HS-27A (cell line): Measurements from ENCODE around the gene CD46.

Experiments used
- DNase-seq: peaks from one replicate; pipeline ENCODE4 v3.0.0-alpha.2; 2012; ENCODE audit warnings: low read depth, missing footprints

Gene CD46

DNA sequence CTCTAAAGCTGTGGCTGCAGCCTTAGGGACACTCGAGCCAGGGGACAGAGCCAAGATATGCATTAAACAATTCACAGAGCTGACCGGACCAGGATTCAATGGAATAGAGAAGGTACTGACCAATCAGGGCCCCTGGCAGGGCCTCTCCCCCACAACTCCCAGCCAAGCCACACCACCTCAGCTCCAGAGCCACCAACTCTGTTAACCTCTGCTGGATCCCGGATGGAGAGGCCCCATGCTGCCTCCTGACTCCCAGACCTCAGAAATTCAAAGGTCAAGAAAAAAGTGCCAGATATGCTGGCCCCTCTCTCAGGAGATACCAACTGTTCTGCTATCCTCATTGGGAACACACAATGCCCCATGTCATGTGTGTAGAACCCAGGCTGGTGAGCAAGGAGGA lies 62.1 kb downstream of the CD46 start:
- no peak for DNase-seq

DNA sequence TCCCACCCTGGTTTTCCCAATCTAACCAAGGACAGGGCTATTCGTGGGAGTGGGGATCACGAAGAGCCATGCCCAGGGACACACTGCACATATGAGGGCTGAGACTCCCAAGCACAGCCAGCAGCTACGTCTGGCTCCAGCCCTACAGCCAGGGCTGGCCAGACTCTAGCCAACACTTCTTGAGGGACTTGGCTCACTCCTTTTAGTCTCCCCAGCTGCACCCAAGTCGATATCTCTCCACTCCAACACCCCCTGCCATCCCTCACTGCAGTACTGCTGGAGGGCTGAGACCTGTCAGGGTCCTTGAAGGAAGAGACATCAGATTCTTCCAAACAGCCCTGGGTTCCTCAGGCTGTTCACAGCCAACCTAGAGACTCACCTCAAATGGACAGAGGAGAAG lies 62.6 kb downstream of the CD46 start:
- DNase-seq: no peak

DNA sequence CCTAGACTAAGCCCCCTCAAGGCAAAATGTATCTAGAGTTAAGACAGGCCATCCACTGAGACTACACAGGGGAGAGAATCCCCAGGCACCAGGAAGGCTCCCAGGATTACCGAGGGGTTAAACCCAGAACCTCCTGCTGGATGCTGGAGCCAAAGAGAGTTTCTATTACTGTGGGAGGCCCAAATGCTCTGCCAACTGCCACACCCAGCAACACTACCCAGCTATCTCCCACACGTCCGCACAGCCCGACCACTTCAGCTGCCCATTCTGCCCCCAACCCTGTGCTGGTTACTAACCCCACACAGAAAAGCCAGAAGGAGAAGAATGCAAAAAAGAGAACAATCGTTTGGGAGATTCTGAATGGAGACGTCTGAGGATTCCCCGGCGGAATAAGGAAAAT lies 63.6 kb downstream of the CD46 start:
- no peak for DNase-seq

GRCh38 chr1:207815913-207816291 lies 64.0 kb downstream of the CD46 start:
- DNase-seq: no peak

GRCh38 chr1:207817166-207817565 lies 65.3 kb downstream of the CD46 start:
- DNase-seq: no peak

- no peak for DNase-seq
Observed at GRCh38 chr1:207817778-207818751, 66.2 kb downstream of the CD46 start.

DNA sequence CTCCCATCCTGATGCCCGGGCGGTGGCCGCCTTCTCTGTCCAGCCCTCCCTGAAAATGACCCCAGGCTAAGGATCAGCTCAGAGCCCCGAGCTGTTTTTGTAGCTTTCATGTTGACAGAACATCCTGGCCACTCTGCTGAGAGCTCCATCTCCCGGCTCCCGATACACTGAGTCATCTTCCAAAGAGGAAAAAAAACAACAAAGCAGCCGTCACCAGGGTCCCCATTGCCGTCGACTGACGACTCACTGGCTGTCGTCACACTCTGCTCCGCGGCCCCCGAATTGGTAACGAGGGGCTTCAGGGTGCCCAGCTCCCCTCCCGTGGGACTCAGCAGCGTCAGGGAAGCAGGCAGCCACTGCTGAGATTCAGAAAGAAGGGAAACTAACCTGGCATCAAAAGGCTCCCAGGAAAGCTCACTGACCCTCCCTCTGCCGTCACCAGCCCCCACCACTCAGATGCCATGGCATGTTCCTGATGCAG lies 67.2 kb downstream of the CD46 start:
- DNase-seq: no peak

- no peak for DNase-seq
Observed at GRCh38 chr1:207820568-207821463, 69.0 kb downstream of the CD46 start.

- DNase-seq: no peak
Observed at GRCh38 chr1:207821464-207822045, 69.7 kb downstream of the CD46 start.

GRCh38 chr1:207822124-207822601 lies 70.3 kb downstream of the CD46 start:
- no peak for DNase-seq

GRCh38 chr1:207822602-207823451 lies 71.0 kb downstream of the CD46 start:
- no peak for DNase-seq

DNA sequence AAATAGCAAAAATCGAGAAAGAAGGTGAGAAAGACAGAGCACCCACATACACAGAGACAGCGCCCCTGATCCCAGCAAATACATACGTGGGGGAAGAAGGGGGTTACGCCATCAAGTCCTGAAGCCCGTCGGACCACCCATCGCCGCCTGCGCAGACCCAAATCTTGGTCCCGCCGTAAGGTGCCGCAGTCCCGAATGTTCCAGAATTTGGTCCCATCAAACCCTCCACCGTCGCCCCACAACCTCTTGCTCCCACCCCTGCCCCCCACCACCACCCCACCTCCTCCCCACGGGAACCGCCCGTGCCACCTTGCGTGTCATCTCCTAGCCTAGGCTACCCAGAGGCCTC lies 71.7 kb downstream of the CD46 start:
- no peak for DNase-seq

GRCh38 chr1:207823880-207824566 lies 72.2 kb downstream of the CD46 start:
- no peak for DNase-seq

DNA sequence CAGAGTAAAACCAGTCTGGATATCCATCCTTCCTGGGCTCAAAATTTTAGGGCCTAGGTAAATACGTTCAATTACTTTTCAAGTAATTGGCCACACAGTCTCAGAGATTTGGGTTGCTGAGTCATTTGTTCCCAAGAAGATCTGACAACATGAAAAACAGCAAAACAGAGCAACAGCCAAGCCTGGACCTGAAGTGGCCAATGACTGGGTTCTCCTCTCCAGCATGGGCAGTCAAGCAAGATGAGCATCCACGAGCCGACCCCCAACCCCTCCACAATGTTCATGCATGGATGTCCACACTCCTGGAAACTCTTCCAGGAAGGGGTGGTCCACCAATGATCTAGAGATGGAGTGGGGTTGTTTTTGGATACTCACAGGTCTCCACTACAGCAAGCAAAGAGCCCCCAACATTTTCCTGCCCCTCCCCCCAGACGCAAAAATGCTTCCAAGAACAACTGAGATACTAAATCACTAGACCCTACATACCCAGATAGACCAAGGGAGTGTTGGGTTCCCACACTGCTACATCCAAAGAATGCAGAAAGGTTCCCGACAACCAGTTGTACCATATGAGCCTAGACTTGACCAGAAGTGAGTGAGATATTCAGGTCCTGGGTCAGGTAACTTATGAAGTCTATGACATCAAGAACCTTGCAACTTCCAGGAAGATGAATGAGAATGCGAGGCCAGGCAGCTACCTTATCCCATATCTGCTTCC lies 73.0 kb downstream of the CD46 start:
- DNase-seq: no peak

DNA sequence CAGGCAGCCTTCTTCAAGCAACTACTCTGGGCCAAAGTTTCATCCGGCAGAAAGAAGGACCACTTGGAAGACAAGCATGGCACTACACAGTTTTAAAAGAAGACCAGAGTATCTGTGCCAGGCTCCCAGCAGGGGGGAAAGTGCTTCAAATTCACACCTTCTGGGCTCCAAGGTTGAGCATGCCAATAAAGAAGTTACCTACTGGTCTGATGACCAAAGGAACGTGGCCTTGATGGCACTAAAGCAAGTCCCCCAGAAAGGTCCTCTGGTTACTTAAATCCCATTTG lies 73.5 kb downstream of the CD46 start:
- no peak for DNase-seq

DNA sequence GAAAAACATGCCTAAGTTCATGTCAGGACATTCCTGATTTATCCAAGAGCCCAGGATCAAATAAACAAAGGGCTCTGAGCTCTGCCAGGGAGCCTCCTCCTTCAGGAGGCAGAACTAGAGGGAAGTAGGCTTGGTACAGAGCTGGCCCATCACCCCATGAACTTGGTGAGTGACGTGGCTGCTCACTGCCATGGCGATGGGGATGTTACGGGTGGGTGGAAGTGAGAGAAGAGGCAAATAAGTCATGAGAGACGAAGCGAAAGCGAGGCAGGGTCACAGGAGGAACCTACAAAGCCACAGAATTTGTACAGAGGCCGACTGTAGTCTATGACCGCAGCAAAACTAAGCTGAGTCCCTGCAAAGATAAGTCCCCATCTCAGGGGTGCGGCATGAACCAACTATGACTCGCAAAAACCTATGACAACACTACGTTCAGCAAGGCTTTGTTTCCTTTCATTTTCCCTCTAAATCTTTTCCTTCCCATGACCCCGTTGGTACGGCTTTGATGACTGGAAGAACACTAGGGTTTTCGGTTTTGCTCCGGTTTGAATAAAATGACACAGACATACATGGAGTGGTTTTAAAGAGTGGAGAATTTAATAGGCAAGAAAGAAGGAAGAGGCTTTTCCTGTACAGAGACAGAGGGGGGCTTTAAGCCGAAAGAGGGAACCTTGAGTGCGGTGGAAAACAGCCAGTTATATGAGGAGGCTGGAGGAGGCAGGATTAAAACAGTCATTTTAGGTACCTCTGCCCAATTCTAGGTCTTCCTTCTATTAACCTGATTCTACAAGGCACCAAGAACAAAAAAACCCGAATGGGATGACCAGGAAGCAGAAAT lies 74.1 kb downstream of the CD46 start:
- no peak for DNase-seq

GRCh38 chr1:207826557-207827487 lies 75.0 kb downstream of the CD46 start:
- DNase-seq: no peak

GRCh38 chr1:207827488-207827830 lies 75.6 kb downstream of the CD46 start:
- no peak for DNase-seq
